ENCODE data around the gene TCEAL1.
"Not testable (repeated sequence)": the region's sequence is repeated elsewhere in the genome, so short reads cannot be mapped to it uniquely, and the experiment has no call there.

Gene TCEAL1, protein sequence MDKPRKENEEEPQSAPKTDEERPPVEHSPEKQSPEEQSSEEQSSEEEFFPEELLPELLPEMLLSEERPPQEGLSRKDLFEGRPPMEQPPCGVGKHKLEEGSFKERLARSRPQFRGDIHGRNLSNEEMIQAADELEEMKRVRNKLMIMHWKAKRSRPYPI

DNA sequence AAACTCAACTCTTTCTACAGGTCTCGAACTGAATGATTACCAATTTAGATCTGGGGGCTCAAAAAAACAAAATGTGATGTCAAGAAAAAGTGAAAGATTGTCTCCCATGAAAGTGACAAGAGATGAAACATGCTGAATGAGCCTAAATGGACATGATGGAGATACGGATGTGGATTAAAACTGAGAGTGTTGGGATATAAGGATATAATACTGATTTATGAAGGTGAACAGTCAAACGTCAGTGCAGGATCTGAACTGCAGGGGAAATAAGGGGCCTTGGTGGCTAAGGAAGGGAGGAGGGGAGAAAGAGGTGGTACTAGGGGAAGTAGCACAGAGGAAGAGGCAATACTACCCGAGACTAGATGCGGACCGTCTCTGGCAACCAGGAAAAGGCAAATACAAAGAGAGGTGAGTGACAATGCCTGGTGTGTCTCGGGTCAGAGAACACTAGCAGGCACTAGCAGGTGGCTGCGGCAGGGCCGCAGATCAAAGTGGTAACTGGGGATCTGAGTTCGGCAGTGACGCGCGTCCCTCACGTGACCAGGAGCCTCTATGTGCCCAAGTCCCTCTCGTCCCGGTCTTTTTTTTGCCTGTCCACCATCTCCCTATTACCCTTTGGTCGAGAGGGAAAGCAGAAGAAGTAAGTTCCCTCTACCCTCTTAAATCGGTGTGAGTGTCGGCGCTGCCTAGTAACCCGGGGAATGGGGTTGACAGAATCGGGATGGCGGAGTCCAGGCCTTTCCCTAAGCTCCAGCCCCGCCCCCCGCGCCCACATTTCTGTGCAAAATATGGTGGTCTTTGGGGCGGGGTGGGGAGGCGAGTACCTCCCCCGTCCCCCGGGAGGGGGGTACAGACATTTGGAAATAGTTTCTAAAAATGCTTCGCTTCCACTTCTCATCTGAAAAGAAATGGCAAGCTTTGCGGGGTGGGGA, at the start of gene TCEAL1:
TCEAL1 (plus strand) TSS at position 590 of the 932 bp plus-strand sequence. CDS start 942 bp downstream, outside the sequence.
- DNase-seq (ENCODE audit: low read depth) = no peak

DNA sequence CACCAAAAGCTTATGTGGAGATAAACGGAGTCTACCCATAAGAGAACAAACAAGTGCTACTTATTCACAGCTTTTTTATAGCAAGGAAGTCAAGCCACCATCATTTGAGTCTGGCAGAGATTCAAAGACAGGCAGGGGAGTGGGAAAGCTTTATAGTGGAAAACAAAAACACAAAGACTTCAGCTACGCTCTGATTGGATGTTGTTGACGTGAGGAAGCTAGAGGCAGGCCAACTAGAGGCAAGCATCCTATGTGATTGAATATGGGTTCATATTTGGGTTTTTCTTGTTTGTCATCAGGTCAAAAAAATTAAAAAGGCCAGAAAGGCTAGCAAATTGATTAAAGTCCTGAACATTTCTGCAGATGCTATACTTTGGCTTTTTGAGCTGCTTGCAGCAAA, 44.2 kb upstream of the TCEAL1 start:
- no peak for DNase-seq (ENCODE audit: low read depth)

DNA sequence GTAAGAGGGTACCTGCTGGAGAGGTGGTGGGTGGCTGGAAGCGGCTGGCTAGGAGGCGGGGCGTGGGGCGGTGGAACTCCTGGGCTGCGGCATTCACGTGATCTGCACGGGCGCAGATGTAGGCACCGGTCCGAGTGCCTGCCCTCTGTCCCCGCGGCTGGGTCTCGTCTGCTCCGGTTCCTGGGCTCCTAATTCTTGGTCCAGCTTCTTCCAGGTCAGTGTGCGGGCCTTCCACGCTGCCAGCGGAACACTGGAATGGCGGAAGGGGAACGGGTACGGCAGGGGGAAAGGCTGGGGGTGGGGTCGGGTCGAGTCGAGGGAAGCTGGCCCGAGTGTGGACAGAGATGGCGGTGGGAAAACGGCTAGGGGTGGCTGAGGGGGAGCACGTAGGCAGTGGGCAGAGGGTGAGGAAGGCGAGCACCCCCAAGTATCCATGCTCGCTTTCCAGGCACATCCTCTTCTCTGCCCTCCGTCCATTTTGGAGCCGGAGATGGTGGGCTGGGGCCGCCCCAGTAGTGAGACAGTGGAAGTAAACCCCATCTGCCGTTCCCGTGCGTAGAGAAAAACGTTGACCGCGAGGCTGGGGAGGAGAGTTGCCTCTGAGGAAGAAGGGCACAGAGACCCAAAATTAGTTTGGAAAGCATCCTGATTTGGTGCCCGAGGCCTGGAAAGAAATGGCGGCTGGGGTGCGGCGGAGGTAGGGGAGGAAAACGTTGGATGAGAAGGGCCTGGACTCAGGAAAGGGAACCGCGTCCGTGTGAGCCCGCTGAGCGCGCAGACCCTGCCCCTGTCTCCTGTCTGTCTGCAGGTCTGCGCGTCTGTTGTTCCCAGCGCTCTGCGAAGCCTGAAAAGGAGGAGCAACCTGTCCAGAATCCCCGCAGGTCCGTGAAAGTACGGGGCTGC, 43.1 kb upstream of the TCEAL1 start, which contains the start of gene TCEAL4:
TCEAL4 (plus strand) TSS at position 105 of the 903 bp plus-strand sequence. CDS start 1,161 bp downstream, outside the sequence.
- no peak for DNase-seq (ENCODE audit: low read depth)

DNA sequence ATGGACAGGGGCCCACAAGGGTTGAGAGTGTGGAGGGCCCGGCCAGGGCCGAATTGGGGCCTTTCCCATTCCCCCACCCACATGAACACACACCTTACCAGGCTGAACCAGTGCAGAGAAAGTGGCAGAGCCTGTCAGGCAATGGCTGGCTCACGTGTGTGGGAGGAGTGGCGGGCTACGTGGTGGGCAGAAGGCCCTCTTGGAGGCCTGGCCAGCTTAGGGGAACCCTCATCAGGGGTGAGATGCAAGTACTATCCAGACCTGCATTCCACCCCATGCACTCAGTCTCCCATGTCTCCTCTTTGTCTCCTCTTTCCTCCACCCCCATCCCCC, 42.5 kb upstream of the TCEAL1 start:
- DNase-seq (ENCODE audit: low read depth) = no peak

DNA sequence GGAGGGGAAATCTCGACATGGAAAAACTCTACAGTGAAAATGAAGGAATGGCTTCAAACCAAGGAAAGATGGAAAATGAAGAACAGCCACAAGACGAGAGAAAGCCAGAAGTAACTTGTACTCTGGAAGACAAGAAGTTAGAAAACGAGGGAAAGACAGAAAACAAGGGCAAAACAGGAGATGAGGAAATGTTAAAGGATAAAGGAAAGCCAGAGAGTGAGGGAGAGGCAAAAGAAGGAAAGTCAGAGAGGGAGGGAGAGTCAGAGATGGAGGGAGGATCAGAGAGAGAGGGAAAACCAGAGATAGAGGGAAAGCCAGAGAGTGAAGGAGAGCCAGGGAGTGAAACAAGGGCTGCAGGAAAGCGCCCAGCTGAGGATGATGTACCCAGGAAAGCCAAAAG, 42.1 kb upstream of the TCEAL1 start:
- DNase-seq (ENCODE audit: low read depth) = no peak

DNA sequence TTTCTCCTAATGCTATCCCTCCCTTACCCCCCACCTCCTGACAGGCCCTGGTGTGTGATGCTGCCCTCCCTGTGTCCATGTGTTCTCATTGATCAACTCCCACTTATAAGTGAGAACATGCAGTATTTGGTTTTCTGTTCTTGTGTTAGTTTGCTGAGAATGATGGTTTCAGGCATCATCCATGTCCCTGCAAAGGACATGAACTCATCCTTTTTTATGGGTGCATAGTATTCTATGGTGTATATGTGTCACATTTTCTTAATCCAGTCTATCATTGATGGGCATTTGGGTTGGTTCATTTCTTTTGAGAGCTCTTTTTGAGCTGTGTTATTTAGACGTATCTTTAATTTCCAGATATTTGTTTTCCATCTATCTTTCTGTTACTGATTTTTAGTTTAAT, 36.5 kb upstream of the TCEAL1 start:
- not testable (repeated sequence) for DNase-seq (ENCODE audit: low read depth)

DNA sequence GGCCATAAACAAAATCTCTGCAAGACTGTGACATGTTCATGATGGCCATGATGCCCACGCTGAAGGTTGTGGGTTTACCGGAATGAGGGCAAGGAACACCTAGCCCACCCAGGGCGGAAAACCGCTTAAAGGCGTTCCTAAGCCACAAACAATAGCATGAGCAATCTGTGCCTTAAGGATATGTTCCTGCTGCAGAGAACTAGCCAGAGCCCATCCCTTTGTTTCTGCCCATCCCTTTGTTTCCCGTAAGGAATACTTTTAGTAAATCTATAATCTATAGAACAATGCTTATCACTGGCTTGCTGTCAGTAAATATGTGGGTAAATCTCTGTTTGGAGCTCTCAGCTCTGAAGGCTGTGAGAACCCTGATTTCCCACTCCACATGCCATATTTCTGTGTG, 33.6 kb upstream of the TCEAL1 start:
- DNase-seq (ENCODE audit: low read depth) = not testable (repeated sequence)

DNA sequence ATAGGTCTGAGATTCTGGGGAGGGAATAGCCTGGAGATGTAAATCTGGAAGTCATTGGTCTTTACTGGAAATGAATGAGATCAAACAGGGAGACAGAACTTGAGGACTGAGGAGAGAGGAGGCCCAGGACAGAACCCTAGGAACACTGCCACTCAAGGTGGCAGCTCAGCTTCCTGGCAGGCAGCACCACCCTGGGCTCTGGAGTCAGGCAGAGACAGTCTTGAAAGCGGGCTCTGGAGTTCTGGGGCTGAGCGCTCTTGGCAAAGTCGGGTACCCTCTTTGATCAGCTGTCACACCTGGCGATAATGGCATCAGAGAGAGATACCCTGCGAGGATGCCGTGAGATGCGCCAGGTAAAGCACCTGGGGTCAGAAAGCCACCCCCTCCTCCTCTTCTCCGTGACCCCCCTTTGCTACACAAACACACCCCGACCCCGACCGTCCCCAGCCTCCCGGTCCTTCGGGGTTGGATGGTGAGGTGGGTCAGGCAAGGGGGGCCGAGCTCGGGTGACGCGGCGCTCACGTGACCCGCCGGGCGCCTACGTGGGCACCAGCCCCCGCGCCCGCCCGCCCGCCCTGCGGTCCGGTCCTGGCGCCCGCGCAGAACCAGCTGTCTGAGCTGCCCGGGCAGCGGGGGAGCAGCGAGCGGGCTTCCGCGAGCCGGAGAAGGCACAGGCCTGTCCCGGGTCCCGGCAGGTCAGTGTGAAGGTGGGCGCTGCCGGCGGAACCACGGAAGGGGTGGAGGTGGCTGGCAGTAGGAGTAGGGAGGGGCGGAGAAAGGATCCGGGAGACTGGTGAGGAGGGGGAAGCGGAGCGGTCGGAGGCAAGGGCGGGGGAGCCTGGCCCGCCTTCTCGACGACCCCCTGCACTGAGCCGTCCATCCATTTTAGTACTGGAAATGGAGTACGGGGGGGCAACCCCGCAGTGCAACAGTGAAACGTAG, 21.1 kb upstream of the TCEAL1 start, which contains the start of gene TCEAL3:
TCEAL3 (plus strand) TSS at position 600 of the 942 bp plus-strand sequence. CDS start 1,102 bp downstream, outside the sequence.
- DNase-seq (ENCODE audit: low read depth) = no peak

DNA sequence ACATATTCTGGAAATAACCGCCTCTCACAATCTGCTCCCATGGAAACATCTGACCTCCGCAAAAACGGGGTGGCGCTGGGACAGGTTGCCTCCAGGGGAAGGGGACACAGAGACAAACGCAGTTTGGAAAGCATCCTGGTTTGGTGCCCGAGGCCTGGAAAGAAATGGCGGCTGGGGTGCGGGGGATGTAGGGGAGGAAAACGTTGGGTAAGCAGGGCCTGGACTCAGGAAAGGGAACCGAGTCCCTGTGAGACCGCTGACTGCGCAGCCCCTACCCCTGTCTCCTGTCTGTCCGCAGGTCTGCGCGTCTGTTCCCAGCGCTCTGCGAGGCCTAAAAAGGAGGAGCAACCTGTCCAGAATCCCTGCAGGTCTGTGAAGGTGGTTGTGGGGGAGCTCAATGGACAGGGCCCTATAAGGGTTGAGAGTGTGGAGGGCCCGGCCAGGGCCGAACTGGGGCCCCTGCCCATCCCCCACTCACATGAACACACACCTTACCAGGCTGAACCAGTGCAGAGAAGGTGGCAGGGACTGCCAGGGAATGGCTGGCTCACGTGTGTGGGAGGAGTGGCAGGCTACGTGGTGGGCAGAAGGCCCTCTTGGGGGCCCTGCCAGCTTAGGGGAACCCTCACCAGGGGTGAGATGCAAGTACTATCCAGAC, 20.3 kb upstream of the TCEAL1 start:
- DNase-seq (ENCODE audit: low read depth) = no peak

DNA sequence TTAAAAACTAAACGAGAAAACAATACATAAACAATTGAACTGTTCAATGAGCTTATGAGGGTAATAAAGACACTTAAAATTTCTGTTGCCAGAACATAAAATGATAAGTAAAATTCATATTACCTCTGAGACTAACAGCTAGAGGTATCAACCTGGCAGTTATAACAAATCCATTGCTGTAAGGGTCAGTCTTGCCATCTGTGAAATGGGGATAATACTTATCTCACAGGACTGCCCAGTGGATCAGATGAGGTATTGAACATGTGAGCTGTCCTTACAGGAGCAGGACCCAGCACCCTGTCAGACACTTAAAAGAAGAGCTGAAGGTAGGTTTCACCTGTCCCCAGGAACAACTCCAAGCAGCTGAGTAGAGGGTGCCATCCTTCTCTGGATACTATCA, 18.5 kb upstream of the TCEAL1 start:
- DNase-seq (ENCODE audit: low read depth) = no peak

DNA sequence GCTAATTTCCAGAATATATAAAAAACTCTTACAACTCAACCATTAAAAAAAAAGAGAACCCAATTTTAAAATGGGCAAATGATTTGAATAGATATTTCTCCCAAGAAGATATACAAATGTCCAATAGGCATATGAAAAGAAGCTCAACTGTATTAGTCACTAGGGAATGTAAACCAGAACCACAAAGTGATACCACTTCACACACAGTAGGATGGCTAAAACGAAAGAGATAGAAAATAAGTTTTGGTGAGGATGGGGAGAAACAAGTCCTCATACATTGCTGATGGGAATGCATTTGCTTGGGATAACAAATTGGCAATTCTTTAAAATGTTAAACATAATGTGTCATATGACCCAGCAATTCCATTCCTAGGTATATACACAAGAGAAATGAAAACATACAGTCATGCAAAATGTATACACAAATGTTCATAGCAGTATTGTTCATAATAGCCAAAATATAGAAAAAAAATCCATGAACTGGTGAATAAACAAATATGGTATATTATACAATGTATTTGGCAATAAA, 15.3 kb upstream of the TCEAL1 start:
- DNase-seq (ENCODE audit: low read depth) = no peak

DNA sequence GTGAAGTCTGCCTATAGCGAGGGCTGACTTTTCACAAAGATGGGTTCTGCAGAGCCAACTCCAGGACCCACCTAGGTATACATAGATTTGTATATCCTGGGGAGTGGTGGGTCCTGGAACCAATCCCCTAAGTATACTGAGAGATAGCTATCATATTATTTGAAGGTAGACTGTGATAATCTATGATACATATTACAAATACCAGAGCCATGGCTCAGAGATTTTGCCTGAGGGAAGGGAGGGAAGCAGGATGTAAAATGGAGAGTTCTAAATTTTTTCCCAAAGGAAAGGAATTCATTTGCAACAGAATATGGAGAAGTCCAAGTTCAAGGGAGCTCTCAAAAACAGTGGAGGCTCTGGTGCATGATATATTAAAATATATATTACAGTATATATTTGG, 13.8 kb upstream of the TCEAL1 start:
- DNase-seq (ENCODE audit: low read depth) = no peak

DNA sequence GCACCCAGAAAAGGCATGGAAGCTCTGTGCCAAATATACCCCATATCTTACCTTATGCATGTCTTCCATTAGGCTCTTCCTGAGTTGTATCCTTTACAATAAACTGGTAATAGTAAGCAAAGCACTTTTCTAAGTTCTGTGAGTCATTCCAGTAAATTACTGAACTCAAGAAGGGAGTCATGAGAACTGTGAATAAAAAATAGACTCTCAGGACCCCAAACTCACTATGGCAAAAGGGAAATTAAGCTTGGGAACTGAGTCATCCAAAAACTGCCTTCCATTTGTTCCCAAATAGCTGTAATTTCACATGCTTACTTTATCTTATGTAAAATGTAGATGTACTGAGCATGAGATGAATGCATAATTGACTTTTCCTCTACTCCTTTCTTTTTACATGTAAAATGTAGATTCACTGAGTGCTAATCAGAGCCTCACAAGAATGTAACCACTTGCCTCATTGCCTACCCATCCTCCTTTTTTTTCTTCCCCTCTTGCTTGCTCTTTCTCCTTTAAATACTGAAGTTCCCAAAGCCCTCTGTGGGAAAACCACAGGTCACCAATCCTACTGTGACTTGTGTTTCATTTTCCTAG, 12.9 kb upstream of the TCEAL1 start:
- DNase-seq (ENCODE audit: low read depth) = no peak

DNA sequence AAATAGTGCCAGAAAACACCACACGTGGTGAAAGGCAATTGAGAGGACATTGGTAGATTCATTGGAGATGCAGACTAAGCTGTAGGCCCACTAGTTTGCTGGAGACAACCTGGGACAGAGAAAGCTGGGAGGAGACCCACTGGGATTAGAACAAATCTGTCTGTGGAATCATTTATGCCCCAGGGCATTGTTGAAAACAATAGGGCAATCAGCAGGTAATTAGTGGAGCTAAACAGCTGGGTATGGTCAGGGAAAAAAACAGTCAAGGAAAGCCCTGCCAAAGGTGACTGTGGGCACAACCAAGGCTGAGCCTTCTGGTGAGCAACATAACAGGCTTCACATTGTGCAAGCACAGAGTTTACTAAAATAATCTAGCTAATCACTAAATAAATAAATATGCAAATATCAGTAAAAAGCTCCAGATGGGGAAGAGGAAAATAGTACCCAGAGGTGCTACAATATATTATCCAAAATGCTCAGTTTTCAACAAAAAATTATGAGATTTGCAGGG, 12.0 kb upstream of the TCEAL1 start:
- no peak for DNase-seq (ENCODE audit: low read depth)

DNA sequence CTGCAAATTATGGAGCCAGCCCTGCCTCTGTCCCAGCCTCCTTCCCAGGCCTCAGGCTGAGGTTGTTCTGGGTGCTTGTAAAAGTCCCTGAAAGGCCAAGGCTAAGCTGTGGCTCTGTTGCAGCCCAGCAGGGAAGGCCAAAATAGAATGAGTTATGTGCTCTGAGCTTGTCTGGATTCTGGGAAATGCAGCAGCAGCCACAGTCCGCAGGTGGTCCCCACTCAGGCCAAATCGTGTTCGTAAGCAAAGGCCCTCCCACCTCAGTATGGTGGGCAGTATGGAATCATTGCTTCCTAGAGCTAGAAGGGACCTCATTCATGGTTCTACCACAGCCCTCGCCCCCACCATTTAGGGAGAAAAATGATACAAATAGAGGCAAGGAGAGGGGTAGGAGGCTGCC, 4.7 kb upstream of the TCEAL1 start:
- DNase-seq (ENCODE audit: low read depth) = no peak

DNA sequence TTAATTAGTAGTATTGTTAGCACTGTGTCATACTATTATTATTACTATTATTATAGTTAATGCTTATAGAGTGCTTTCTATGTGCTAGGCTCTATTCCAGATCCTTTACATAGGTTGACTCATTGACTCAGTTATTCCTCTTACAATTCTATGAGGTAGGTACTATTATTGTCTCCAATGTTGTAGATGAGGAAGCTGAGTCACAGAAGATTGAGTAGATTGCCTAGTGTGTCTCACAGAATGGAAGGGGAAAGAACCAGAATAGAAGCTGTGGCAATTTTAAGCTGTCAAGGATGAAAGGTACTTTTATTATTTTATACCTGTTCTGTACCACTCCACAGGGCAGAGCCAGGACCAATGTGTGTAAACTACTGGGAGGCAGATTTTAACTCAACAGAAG, 1.9 kb upstream of the TCEAL1 start:
- DNase-seq (ENCODE audit: low read depth) = no peak

DNA sequence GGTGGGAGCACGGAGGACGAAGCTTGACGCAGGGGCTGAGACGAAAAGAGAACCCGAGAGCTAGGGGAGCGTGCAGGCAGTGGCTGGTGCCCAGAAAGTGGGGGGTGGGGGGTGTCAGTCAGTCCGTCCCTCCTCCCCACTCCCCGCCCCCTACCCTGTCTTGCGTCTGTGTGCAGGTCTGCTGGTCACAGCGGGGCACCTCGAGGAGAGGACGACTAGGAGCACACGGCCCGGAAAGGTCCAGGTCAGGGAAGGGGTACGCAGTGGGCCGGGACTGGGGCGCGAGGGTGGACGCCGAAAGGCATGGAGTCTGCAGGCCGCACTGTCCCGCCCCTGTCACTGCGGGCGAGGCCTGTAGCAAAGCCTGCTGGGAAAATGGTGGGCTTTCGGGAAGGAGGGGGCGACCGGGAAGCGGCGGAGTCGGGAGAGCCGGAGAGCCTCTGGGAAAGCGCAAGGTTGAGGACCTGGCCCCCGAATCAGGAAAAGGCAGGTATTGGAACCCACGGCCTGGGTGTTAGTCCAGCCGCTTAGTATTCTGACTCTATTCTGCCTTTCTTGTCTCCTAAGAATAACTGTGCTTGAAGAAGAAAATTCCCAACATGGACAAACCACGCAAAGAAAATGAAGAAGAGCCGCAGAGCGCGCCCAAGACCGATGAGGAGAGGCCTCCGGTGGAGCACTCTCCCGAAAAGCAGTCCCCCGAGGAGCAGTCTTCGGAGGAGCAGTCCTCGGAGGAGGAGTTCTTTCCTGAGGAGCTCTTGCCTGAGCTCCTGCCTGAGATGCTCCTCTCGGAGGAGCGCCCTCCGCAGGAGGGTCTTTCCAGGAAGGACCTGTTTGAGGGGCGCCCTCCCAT, 769 bp downstream of the TCEAL1 start:
- no peak for DNase-seq (ENCODE audit: low read depth)

DNA sequence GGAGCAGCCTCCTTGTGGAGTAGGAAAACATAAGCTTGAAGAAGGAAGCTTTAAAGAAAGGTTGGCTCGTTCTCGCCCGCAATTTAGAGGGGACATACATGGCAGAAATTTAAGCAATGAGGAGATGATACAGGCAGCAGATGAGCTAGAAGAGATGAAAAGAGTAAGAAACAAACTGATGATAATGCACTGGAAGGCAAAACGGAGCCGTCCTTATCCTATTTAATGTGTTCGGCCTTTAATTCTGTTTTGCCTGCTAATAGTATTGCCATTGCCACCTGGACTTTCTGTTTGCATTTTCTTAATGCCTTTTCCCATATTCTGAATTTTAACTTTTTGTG, 1.4 kb downstream of the TCEAL1 start:
- no peak for DNase-seq (ENCODE audit: low read depth)

DNA sequence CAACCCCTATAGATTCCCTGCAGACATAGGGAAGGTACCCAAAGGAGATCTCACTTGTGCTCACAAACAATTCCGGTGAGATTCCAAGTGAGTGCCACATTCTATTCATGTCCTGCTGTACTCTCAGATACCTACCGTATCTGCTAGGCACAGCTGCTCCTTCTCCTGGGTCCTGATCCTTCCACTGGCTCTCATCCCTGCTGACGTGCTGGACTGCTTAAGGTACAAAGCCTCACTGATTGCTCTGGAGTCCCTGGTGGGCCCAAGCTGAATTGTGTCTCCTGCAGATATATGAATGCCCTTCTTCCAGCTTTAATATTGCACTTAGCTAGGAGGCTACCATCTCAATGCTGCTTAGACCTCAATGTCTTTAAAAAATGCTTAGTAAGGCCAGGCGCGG, 2.4 kb downstream of the TCEAL1 start:
- DNase-seq (ENCODE audit: low read depth) = no peak
